GM19452 (cell line): ENCODE results near the gene GP1BA.

ENCODE experiments used
- ATAC-seq: cut with Tn5 transposase; IDR thresholded peaks from one replicate; pipeline ENCODE4 v1.9.1; 2021; ENCODE audit not compliant: unreplicated experiment

Gene GP1BA

GRCh38 chr17:4931963-4932362, at the start of gene GP1BA:
TSS of gene GP1BA (plus strand) at chr17:4932277. CDS start at chr17:4932605, 328 bp downstream.
- ATAC-seq: no peak

GRCh38 chr17:4884489-4884888, 47.6 kb upstream of the GP1BA start:
- no peak for ATAC-seq

GRCh38 chr17:4886830-4887229, 45.2 kb upstream of the GP1BA start:
- no peak for ATAC-seq

GRCh38 chr17:4887581-4887980, 44.5 kb upstream of the GP1BA start:
- no peak for ATAC-seq

- no peak for ATAC-seq
Observed at GRCh38 chr17:4891411-4892410, 40.4 kb upstream of the GP1BA start.

GRCh38 chr17:4892499-4893221, 39.4 kb upstream of the GP1BA start:
- ATAC-seq: no peak

- no peak for ATAC-seq
Observed at GRCh38 chr17:4893272-4893671, 38.8 kb upstream of the GP1BA start.

- ATAC-seq: no peak
Observed at GRCh38 chr17:4893721-4894560, 38.1 kb upstream of the GP1BA start.

- no peak for ATAC-seq
Observed at GRCh38 chr17:4895121-4895520, 37.0 kb upstream of the GP1BA start.

GRCh38 chr17:4895657-4896331, 36.3 kb upstream of the GP1BA start:
- ATAC-seq: no peak

GRCh38 chr17:4896332-4897197, 35.5 kb upstream of the GP1BA start:
- ATAC-seq: no peak

- ATAC-seq: no peak
Observed at GRCh38 chr17:4897198-4897687, 34.8 kb upstream of the GP1BA start.

GRCh38 chr17:4897785-4898184, 34.3 kb upstream of the GP1BA start:
- no peak for ATAC-seq

GRCh38 chr17:4898351-4898750, 33.7 kb upstream of the GP1BA start:
- ATAC-seq: no peak

- ATAC-seq: no peak
Observed at GRCh38 chr17:4898927-4899326, 33.1 kb upstream of the GP1BA start.

GRCh38 chr17:4899341-4900230, 32.5 kb upstream of the GP1BA start, which contains the start of gene C17orf107:
TSS of gene C17orf107 (plus strand) at chr17:4899536. CDS start at chr17:4899763, 227 bp downstream.
- ATAC-seq: no peak

GRCh38 chr17:4900231-4901107, 31.6 kb upstream of the GP1BA start:
- ATAC-seq: no peak
